Right renal pelvis (tissue), 4 donors: ENCODE measurements around the gene SHCBP1. TPM values are rescaled to one million over a fixed set of nuclear protein-coding genes. Genes with fewer than 3 reads are reported as not detected.

Experiments
- polyA plus RNA-seq, 4 donors: library from polyadenylated mRNA; unstranded; fragments of 120-200 nt; gene quantifications; one replicate each; pipeline ENCODE4 v1.2.1, GENCODE V29; 2013; ENCODE audit not compliant: insufficient read length in 4 of 4

SHCBP1 gene
- polyA plus RNA-seq, 4 donors: 7.7 to 8.9 (median 8.5) TPM

Other genes with a start within 250 kb of the SHCBP1 start
- 100 to 1,000 TPM; 148 to 178 (median 166) TPM for gene VPS35, start 67.8 kb upstream of the SHCBP1 start, polyA plus RNA-seq
- gene ORC6, start 68.3 kb upstream of the SHCBP1 start, polyA plus RNA-seq: 10 to 100 TPM; 16.4 to 23.6 (median 21.0) TPM
- 1 to 10 TPM in 3 of 4 donors, under 1 TPM in 1; 0.76 to 1.5 (median 1.1) TPM for gene MYLK3, start 127.0 kb upstream of the SHCBP1 start, polyA plus RNA-seq
- 10 to 100 TPM; 27.6 to 38.8 (median 36.1) TPM for gene C16orf87, start 209.8 kb upstream of the SHCBP1 start, polyA plus RNA-seq